Neural cell (in vitro differentiated cells): ENCODE data around the gene TLN1. TPM values are rescaled to one million over a fixed set of nuclear protein-coding genes. Genes with fewer than 3 reads are reported as not detected.

Experiments
- H2AFZ ChIP-seq: fragments of 200-600, 300-800 bp; sonication (generic), shearing (Covaris generic); 2 replicates; pipeline ENCODE4 v1.6.0; 2014; ENCODE audit warnings: low read depth, mild to moderate bottlenecking, antibody characterized with exemption, low read length, moderate library complexity
- H3F3A ChIP-seq: fragments of 200-600 bp; shearing (Covaris generic); 2 replicates; pipeline ENCODE4 v1.6.1; 2016; ENCODE audit warnings: mild to moderate bottlenecking, moderate library complexity, mixed read lengths, antibody characterized with exemption, low read length; ENCODE audit not compliant: insufficient read depth, poor library complexity, severe bottlenecking
- H3K27ac ChIP-seq: fragments of 200-600, 300-800 bp; sonication (generic), shearing (Covaris generic); 2 replicates; pipeline ENCODE4 v1.5.1; 2014; ENCODE audit warnings: mild to moderate bottlenecking, low read length, moderate library complexity
- H3K27me3 ChIP-seq: fragments of 300-800, 200-600 bp; sonication (generic), shearing (Covaris generic); 2 replicates; pipeline ENCODE4 v1.6.0; 2014; ENCODE audit warnings: mild to moderate bottlenecking, low read depth, low read length, moderate library complexity; ENCODE audit not compliant: insufficient read depth
- H3K36me3 ChIP-seq: fragments of 300-800, 200-600 bp; sonication (generic), shearing (Covaris generic); 2 replicates; pipeline ENCODE4 v1.5.1; 2014; ENCODE audit warnings: mild to moderate bottlenecking, antibody characterized with exemption, low read length, moderate library complexity; ENCODE audit not compliant: insufficient read depth
- H3K4me2 ChIP-seq: fragments of 300-800, 200-600 bp; sonication (generic), shearing (Covaris generic); 2 replicates; pipeline ENCODE4 v1.6.0; 2014; ENCODE audit warnings: mild to moderate bottlenecking, low read length
- H3K4me3 ChIP-seq: fragments of 300-800, 200-600 bp; sonication (generic), shearing (Covaris generic); 2 replicates; pipeline ENCODE4 v1.5.1; 2014; ENCODE audit warnings: mild to moderate bottlenecking, low read length, moderate library complexity
- H3K79me2 ChIP-seq: fragments of 200-600 bp; shearing (Covaris generic); replicated peaks from 2 replicates; pipeline ENCODE4 v1.6.0; 2014; ENCODE audit warnings: mild to moderate bottlenecking, low read length, moderate library complexity; ENCODE audit not compliant: insufficient read depth
- H3K9ac ChIP-seq: fragments of 300-800, 200-600 bp; sonication (generic), shearing (Covaris generic); 2 replicates; pipeline ENCODE4 v1.6.1; 2016; ENCODE audit warnings: mild to moderate bottlenecking, low read length, mixed read lengths
- H3K9me2 ChIP-seq: fragments of 200-600 bp; shearing (Covaris generic); 2 replicates; pipeline ENCODE4 v1.6.1; 2016; ENCODE audit warnings: mild to moderate bottlenecking, low read length, mixed read lengths; ENCODE audit not compliant: insufficient read depth
- H3K9me3 ChIP-seq: fragments of 200-600, 300-800 bp; sonication (generic), shearing (Covaris generic); 2 replicates; pipeline ENCODE4 v1.6.1; 2016; ENCODE audit warnings: mild to moderate bottlenecking, mixed run types, low read length, moderate library complexity, mixed read lengths
- H4K20me1 ChIP-seq: fragments of 200-600 bp; shearing (Covaris generic); 2 replicates; pipeline ENCODE4 v1.6.1; 2016; ENCODE audit warnings: mild to moderate bottlenecking, mixed run types; ENCODE audit not compliant: insufficient read depth
- CTCF ChIP-seq: fragments of 450-650 bp; IDR thresholded peaks from 2 replicates; pipeline ENCODE4 v1.5.1; 2014; ENCODE audit warnings: antibody characterized with exemption, mild to moderate bottlenecking, moderate library complexity; ENCODE audit not compliant: poor library complexity, severe bottlenecking
- EP300 ChIP-seq: fragments of 450-650 bp; conservative IDR thresholded peaks from 2 replicates; pipeline ENCODE4 v1.6.1; 2014; ENCODE audit warnings: antibody characterized with exemption, mild to moderate bottlenecking, moderate library complexity; ENCODE audit not compliant: poor library complexity, severe bottlenecking
- EZH2 ChIP-seq: fragments of 200-600, 300-800 bp; shearing (Covaris generic), sonication (generic); IDR thresholded peaks from 2 replicates; pipeline ENCODE4 v1.6.1; 2014; ENCODE audit warnings: antibody characterized with exemption, low read length, borderline replicate concordance, mild to moderate bottlenecking; ENCODE audit not compliant: insufficient read depth, poor library complexity, severe bottlenecking
- MXI1 ChIP-seq: fragments of 450-650 bp; conservative IDR thresholded peaks from 2 replicates; pipeline ENCODE4 v1.6.1; 2014; ENCODE audit warnings: antibody characterized with exemption, mild to moderate bottlenecking; ENCODE audit not compliant: poor library complexity, severe bottlenecking
- POLR2AphosphoS5 ChIP-seq: IDR thresholded peaks from 2 replicates; pipeline ENCODE4 v1.6.1; 2012
- RAD21 ChIP-seq: fragments of 450-650 bp; conservative IDR thresholded peaks from 2 replicates; pipeline ENCODE4 v1.6.1; 2014; ENCODE audit warnings: antibody characterized with exemption, mild to moderate bottlenecking, moderate library complexity
- REST ChIP-seq: IDR thresholded peaks from 2 replicates; pipeline ENCODE4 v1.6.1; 2012; ENCODE audit warnings: borderline replicate concordance
- SMC3 ChIP-seq: fragments of 450-650 bp; conservative IDR thresholded peaks from 2 replicates; pipeline ENCODE4 v1.6.1; 2014; ENCODE audit warnings: antibody characterized with exemption, mild to moderate bottlenecking, moderate library complexity; ENCODE audit not compliant: poor library complexity
- TAF1 ChIP-seq: IDR thresholded peaks from 2 replicates; pipeline ENCODE4 v1.6.1; 2012; ENCODE audit warnings: low read depth
- polyA plus RNA-seq: library from polyadenylated mRNA; depleted of rRNA; stranded (reverse); fragments of >200 nt; gene quantifications from 2 replicates; pipeline ENCODE4 v1.2.3, GENCODE V29; 2014

TLN1 gene
- polyA plus RNA-seq, 1 donor from 2014 or later: 7.1 TPM

- H3F3A ChIP-seq: no peaks in the 10 kb centered on the region
- no peaks in the 10 kb centered on the region for H4K20me1 ChIP-seq
- no peaks in the 10 kb centered on the region for H3K9me2 ChIP-seq
- no peaks in the 10 kb centered on the region for H3K9me3 ChIP-seq
- no peak overlapping the region for H3K27ac ChIP-seq
- no peak overlapping the region for H3K4me3 ChIP-seq
- no peaks in the 10 kb centered on the region for H3K36me3 ChIP-seq
- H3K4me2 ChIP-seq: no peak overlapping the region
- no peak overlapping the region for H2AFZ ChIP-seq
- H3K27me3 ChIP-seq: no peaks in the 10 kb centered on the region
- no peaks in the 10 kb centered on the region for H3K79me2 ChIP-seq
- H3K9ac ChIP-seq: no peak overlapping the region
- TF ChIP-seq EP300 (no peak), RAD21 (no peak), EZH2 (no peak), MXI1 (no peak), TAF1 (no peak), POLR2AphosphoS5 (no peak), REST (no peak), CTCF (no peak), SMC3 (no peak)
Measured at GRCh38 chr9:35717132-35717870, 14.7 kb downstream of the TLN1 start.

- H3K79me2 ChIP-seq: no peaks in the 10 kb centered on the region
- no peak overlapping the region for H3K9ac ChIP-seq
- H3K9me2 ChIP-seq: no peaks in the 10 kb centered on the region
- no peaks in the 10 kb centered on the region for H3F3A ChIP-seq
- no peak overlapping the region for H3K4me2 ChIP-seq
- H3K9me3 ChIP-seq: no peaks in the 10 kb centered on the region
- no peak overlapping the region for H2AFZ ChIP-seq
- no peaks in the 10 kb centered on the region for H3K36me3 ChIP-seq
- H3K27ac ChIP-seq: no peak overlapping the region
- no peaks in the 10 kb centered on the region for H4K20me1 ChIP-seq
- no peaks in the 10 kb centered on the region for H3K27me3 ChIP-seq
- no peak overlapping the region for H3K4me3 ChIP-seq
- TF ChIP-seq EP300 (no peak), REST (no peak), SMC3 (no peak), TAF1 (no peak), POLR2AphosphoS5 (no peak), MXI1 (no peak), RAD21 (no peak)
Measured at GRCh38 chr9:35716230-35716629, 15.8 kb downstream of the TLN1 start.
